Thyroid gland (tissue), 4 donors: Measurements from ENCODE around the gene YWHAG. TPM values are rescaled to one million over a fixed set of nuclear protein-coding genes. Genes with fewer than 3 reads are reported as not detected.
"Not testable (repeated sequence)": the region's sequence is repeated elsewhere in the genome, so short reads cannot be mapped to it uniquely, and the experiment has no call there.

Source experiments
- DNase-seq, 2 donors: peaks; one replicate each; pipeline ENCODE4 v3.0.0-alpha.2; 2019
- H3K27ac ChIP-seq, 3 donors: fragments of 200-600 bp; sonication (generic); 1 replicate in 2 of 3; 2 replicates in 1 of 3; pipeline ENCODE4 v1.5.1; 2016 to 2019; ENCODE audit warnings: mild to moderate bottlenecking in 1 of 3, moderate library complexity in 1 of 3
- H3K27me3 ChIP-seq: fragments of 200-600 bp; sonication (generic); one replicate; pipeline ENCODE4 v1.5.1; 2019
- H3K36me3 ChIP-seq, 2 donors: fragments of 200-600 bp; sonication (generic); one replicate each; pipeline ENCODE4 v1.5.1; 2016 to 2019
- H3K4me1 ChIP-seq, 2 donors: fragments of 200-600 bp; sonication (generic); one replicate each; pipeline ENCODE4 v1.5.1; 2017 to 2019
- H3K4me3 ChIP-seq, 3 donors: fragments of 200-600 bp; sonication (generic); replicated peaks in 1 of 3; 1 replicate in 2 of 3; 2 replicates in 1 of 3; pipeline ENCODE4 v1.5.1; 2016; ENCODE audit warnings: mild to moderate bottlenecking in 1 of 3
- H3K9me3 ChIP-seq: fragments of 200-600 bp; sonication (generic); one replicate; pipeline ENCODE4 v1.5.1; 2017
- POLR2A ChIP-seq, 2 donors: fragments of 450-650 bp; IDR thresholded peaks; one replicate each; pipeline ENCODE4 v1.6.1; 2017; ENCODE audit warnings: antibody characterized with exemption in 2 of 2, mild to moderate bottlenecking in 2 of 2, moderate library complexity in 1 of 2
- WGBS, 2 donors: methylation state at CpG; one replicate each; pipeline ENCODE4 v1.1.5; 2017; 5-methylcytosine and 5-hydroxymethylcytosine counted together
- intact Hi-C: fragments of 100-400 bp; cut with DNase I; formaldehyde crosslinking; loops from one replicate; pipeline ENCODE4 v1.15.1; 2023
- total RNA-seq, 4 donors: library from RNA; depleted of rRNA; stranded (reverse); fragments of >200 nt; gene quantifications; one replicate each; pipeline ENCODE4 v1.2.3, GENCODE V29; 2016
- TF ChIP-seq, protein P1 (sequence below), 6 experiments: fragments of 200-600 bp in 3 of 6; fragments of 450-650 bp in 3 of 6; sonication (generic) in 3 of 6; IDR thresholded peaks; one replicate each; pipeline ENCODE4 v1.5.1; 2016 to 2019; ENCODE audit warnings: antibody characterized with exemption in 6 of 6, mild to moderate bottlenecking in 2 of 6, inconsistent platforms in 1 of 6, moderate library complexity in 1 of 6

Gene YWHAG
- total RNA-seq, 4 donors from 2014 or later = 37.4 to 43.4 (median 41.4) TPM

DNA sequence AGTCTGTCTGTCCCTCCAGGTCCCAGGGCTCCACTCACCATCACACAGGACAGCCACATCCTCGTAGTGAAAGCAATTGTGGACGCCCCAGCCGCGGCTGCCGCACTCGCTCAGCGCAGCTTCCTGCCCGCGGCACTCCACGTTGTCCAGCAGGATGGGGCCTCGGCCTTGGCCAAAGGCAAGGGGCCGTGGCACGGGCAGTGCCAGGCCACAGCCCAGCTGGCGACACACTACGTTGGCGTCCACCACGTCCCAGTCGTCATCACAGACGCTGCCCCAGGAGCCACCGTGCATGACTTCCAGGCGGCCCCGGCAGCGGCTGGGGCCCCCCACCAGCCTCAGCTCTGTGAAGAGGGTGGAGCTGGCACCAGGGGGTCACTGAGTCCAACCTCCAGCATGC lies 41.5 kb upstream of the YWHAG start:
- intact Hi-C loops = no loop called here
- 91 to 96% methylated on average over 22 to 23 of the region's 23 CpGs for WGBS, 2 donors

DNA sequence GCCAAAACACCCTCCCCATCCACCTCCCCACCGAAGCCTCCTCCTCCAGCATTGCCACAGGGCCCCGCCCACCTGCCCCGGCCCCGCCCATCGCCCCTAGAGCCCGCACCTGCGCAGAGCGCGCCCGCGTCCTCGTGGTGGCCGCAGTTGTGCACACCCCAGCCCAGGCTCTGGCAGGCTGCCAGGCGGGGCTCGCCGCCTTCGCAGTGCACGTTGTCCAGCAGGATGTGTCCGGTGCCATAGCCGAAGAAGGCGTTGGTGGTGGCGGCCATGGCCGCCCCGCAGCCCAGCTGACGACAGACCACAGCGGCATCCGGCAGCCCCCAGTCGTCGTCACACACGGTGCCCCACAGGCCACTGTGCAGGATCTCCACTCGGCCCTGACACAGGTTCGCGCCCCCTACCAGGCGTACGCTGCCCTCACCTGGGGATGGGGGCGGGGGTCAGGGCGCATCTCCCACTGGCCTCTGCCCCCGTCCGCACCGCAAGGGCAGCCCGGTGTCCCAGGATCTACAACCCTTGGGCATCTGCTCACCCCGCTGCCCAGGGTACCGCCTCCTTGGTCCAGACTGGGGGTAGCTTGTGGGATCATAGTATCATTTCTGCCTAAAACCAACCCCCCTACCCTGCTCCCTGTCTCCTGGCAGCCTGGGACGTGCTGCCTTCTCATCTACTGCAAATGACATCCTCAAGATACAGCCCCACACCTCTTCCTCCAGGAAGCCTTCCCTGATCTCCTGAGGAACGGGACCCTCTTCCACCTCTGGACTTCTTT lies 38.8 kb upstream of the YWHAG start:
- peak; percentile 78 to 82 for DNase-seq
- intact Hi-C loops = no loop called here
- no peak overlapping the region for H3K27ac ChIP-seq

More for the DNA sequence above, 41.5 kb upstream of the YWHAG start:
- H3K4me1 ChIP-seq = peaks cover 6 to 11% of the 10 kb centered on the region in 2 donors
- H3K36me3 ChIP-seq = no peaks in the 10 kb centered on the region
- no peak overlapping the region for H3K27ac ChIP-seq
- no peak for DNase-seq
- H3K27me3 ChIP-seq = no peaks in the 10 kb centered on the region
- H3K4me3 ChIP-seq = no peak overlapping the region
- TF ChIP-seq POLR2A (IDR thresholded peaks at IDR 0.05) = no peak
- TF ChIP-seq, protein P1, sequence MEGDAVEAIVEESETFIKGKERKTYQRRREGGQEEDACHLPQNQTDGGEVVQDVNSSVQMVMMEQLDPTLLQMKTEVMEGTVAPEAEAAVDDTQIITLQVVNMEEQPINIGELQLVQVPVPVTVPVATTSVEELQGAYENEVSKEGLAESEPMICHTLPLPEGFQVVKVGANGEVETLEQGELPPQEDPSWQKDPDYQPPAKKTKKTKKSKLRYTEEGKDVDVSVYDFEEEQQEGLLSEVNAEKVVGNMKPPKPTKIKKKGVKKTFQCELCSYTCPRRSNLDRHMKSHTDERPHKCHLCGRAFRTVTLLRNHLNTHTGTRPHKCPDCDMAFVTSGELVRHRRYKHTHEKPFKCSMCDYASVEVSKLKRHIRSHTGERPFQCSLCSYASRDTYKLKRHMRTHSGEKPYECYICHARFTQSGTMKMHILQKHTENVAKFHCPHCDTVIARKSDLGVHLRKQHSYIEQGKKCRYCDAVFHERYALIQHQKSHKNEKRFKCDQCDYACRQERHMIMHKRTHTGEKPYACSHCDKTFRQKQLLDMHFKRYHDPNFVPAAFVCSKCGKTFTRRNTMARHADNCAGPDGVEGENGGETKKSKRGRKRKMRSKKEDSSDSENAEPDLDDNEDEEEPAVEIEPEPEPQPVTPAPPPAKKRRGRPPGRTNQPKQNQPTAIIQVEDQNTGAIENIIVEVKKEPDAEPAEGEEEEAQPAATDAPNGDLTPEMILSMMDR (IDR thresholded peaks at IDR 0.05) = no peak
- no peaks in the 10 kb centered on the region for H3K9me3 ChIP-seq

DNA sequence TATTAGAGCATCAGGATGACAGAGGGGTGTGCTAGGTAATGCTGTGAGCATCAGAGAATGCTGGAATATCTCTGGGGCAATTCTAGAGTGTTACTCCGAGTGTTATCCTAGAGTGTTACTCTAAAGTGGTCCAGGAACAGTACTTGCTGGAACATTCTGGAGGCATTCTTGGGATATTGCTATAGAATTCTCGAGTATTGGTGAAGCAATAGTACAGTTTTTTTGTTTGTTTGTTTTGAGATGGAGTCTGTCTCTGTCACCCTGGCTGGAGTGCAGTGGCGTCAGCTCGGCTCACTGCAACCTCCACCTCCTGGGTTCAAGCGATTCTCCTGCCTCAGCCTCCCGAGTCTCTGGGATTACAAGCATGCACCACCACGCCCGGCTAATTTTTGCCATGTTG lies 38.1 kb upstream of the YWHAG start:
- H3K9me3 ChIP-seq = no peaks in the 10 kb centered on the region
- H3K27me3 ChIP-seq = no peaks in the 10 kb centered on the region
- no peak overlapping the region for H3K27ac ChIP-seq
- 69 to 83% methylated on average over 8 of the region's 8 CpGs for whole genome bisulfite sequencing, 2 donors
- intact Hi-C loops = no loop called here
- H3K36me3 ChIP-seq = no peaks in the 10 kb centered on the region
- H3K4me1 ChIP-seq = peaks cover 10 to 23% of the 10 kb centered on the region in 2 donors
- peak overlapping the region in 1 of 3 donors; percentile 24 for H3K4me3 ChIP-seq
- DNase-seq = no peak
- TF ChIP-seq, protein P1 (IDR thresholded peaks at IDR 0.05) = no peak

More for the DNA sequence above, 38.8 kb upstream of the YWHAG start:
- TF ChIP-seq POLR2A (IDR thresholded peaks at IDR 0.05) = peak in 1 of 2 donors; percentile 6
- TF ChIP-seq, protein P1 (IDR thresholded peaks at IDR 0.05) = no peak
- 40 to 70% methylated on average over 9 to 13 of the region's 45 CpGs for WGBS, 2 donors
- Histone ChIP-seq H3K36me3 (no peaks in the 10 kb centered on the region), H3K27me3 (no peaks in the 10 kb centered on the region), H3K9me3 (no peaks in the 10 kb centered on the region), H3K4me3 (peak overlapping the region in 2 of 3 donors; percentile 24 to 25), H3K4me1 (peaks cover 9 to 20% of the 10 kb centered on the region in 2 donors)

DNA sequence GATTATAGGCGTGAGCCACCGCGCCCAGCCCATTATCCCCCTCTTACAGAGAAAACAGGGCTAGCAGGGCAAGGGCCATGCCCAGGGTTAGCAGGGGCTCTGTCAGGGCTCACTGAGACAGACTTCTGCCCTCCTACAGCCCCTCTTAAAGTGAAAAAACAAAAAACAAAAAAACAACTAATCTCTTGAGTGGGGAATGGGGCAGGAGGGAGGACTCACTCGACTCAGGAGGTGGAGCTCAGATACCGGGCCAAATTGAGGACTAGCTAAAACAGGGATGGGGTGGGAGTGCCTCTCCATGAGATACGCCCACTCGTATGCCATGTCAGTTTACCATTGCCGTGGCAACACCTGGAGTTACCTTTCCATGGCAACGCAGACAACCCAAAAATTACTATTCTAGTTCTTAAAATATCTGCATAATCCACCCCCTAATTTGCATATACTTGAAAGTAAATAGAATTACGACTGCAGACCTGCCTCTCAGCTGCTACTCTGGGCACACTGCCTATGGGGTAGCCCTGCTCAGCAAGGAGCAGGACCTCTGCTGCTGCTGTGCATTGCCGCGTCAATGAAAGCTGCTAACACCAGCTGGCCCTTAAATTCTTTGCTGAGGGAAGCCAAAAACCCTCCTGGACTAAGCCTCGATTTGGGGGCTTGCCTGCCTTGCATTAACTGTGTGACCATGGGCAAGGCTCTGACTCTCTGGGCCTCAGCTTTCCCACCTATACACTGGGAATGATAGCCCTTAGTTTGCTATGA lies 37.4 kb upstream of the YWHAG start:
- no peak for TF ChIP-seq POLR2A (IDR thresholded peaks at IDR 0.05)
- TF ChIP-seq, protein P1 (IDR thresholded peaks at IDR 0.05) = no peak
- WGBS, 2 donors = 65 to 68% methylated on average over 13 of the region's 13 CpGs
- no peak overlapping the region for H3K27ac ChIP-seq
- no peaks in the 10 kb centered on the region for H3K27me3 ChIP-seq
- no peaks in the 10 kb centered on the region for H3K9me3 ChIP-seq
- peaks cover 10 to 23% of the 10 kb centered on the region in 2 donors for H3K4me1 ChIP-seq
- DNase-seq = no peak
- H3K4me3 ChIP-seq = no peak overlapping the region
- intact Hi-C loops = no loop called here
- no peaks in the 10 kb centered on the region for H3K36me3 ChIP-seq

DNA sequence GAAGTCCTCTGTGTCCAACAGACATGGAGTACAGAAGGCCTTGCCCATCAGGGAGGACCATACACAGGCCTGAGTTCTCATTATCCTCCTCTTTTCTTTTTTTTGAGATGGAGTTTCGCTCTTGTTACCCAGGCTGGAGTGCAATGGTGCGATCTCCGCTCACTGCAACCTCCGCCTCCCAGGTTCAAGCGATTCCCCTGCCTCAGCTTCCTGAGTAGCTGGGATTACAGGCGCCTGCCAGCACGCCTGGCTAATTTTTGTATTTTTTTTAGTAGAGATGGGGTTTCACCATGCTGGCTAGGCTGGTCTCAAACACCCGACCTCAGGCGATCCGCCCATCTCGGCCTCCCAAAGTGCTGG lies 36.8 kb upstream of the YWHAG start:
- H3K4me3 ChIP-seq, H3K27ac ChIP-seq, H3K36me3 ChIP-seq, DNase-seq, intact Hi-C loops, H3K9me3 ChIP-seq, H3K27me3 ChIP-seq: not testable (repeated sequence)
- peaks cover 10 to 23% of the 10 kb centered on the region in 2 donors for H3K4me1 ChIP-seq
- WGBS, 2 donors = 81 to 83% methylated on average over 11 of the region's 11 CpGs
